Motor neuron (in vitro differentiated cells): ENCODE measurements around the gene KNSTRN. TPM values are rescaled to one million over a fixed set of nuclear protein-coding genes. Genes with fewer than 3 reads are reported as not detected.

Experiments used
- ATAC-seq, 8 experiments: fragments of 200-7000 bp; cut with Tn5 transposase; replicated peaks in 6 of 8; 2 replicates each; pipeline ENCODE4 v1.8.0; 2021; ENCODE audit warnings: mild to moderate bottlenecking in 8 of 8, moderate library complexity in 8 of 8
- H3K27ac ChIP-seq, 2 donors: fragments of 250-450 bp; sonication (Bioruptor Pico); 2 replicates each; pipeline ENCODE4 v1.9.0; 2021; ENCODE audit warnings: antibody characterized with exemption in 2 of 2, mild to moderate bottlenecking in 2 of 2, moderate library complexity in 1 of 2
- H3K4me1 ChIP-seq, 2 donors: fragments of 250-450 bp; sonication (Bioruptor Pico); replicated peaks in 1 of 2; 2 replicates each; pipeline ENCODE4 v1.6.1; 2021; ENCODE audit warnings: antibody characterized with exemption in 2 of 2, mild to moderate bottlenecking in 2 of 2, moderate library complexity in 1 of 2
- H3K4me3 ChIP-seq, 5 donors: fragments of 250-450 bp; sonication (Bioruptor Pico); 2 replicates each; pipeline ENCODE4 v1.9.0; 2021; ENCODE audit warnings: antibody characterized with exemption in 5 of 5, mild to moderate bottlenecking in 5 of 5, moderate library complexity in 4 of 5
- WGBS, 10 experiments: fragments of 450-650 bp; shearing (Covaris generic); methylation state at CpG; one replicate each; pipeline ENCODE4 v1.0.0; 2022; 5-methylcytosine and 5-hydroxymethylcytosine counted together
- in situ Hi-C, 9 experiments: fragments of 400-800 bp; cut with MboI; loops; one replicate each; pipeline ENCODE4 v1.15.0; 2021; ENCODE audit warnings: low sequenced_read_pairs in 9 of 9, low pct_unique_long_range_greater_than_20kb in 2 of 9; ENCODE audit not compliant: unreplicated experiment in 9 of 9
- total RNA-seq, 8 experiments: library from RNA; unstranded; fragments of 300-600 nt; gene quantifications; 2 replicates each; pipeline versions ENCODE4 v1.2.3 to v1.2.4, GENCODE V29; 2022

KNSTRN gene
- total RNA-seq, 8 experiments from 2014 or later = 19.5 to 63.3 (median 29.3) TPM

DNA sequence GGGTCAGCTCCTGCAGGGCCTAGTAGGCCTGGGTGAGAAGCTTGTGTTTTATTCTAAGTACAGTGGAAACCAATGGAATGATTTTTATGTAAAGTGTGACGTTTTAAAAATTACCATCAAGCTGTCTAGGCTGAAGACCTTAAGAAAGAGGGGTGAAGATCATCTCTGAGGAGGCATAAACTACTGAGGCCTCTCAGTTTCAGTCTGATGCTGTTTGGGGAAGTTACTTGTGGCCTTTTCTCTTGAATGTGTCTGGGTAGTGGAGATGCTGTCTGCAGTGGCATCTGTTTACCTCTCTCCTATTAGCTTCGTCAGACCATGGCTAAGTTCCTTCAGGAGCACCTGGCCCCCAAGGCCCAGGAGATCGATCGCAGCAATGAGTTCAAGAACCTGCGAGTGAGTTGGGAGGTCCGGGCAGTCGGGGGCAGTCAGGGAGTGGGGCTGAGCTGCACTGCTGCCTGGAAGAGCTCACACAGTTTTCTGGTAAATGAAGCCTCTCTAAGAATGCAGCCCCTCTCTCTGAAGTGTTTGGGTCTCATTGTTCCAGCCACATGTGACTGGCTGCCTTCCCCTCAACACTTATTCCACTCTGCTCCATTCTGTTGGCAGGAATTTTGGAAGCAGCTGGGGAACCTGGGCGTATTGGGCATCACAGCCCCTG is 24.9 kb downstream of the KNSTRN start:
- H3K27ac ChIP-seq = no peak overlapping the region
- no peak overlapping the region for H3K4me3 ChIP-seq
- in situ Hi-C loops = no loop called here
- WGBS, 10 experiments = 28 to 100% (median 83%) methylated on average over 1 to 7 of the region's 8 CpGs
- no peak for ATAC-seq
- peaks cover 13 to 17% of the 10 kb centered on the region in 2 donors for H3K4me1 ChIP-seq

DNA sequence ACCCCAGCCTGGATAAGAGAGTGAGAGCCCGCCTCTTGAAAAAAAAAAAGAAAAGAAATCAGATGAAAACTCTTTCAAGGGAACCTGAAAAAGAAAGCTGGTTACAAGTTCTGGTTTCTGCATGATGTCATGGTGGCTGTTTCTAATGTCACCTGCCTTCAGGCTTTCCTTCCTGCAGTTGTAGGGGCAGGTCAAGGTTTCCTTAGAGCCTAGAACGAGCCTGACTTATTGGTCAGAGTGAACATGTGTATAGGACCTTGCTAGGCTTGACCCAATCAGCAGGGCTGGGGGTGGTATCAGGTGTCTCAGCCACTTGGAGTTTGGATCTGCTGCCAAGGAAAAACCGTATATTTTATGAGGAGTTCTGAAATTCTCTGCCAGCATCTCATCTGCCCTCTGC is 26.8 kb downstream of the KNSTRN start:
- H3K4me1 ChIP-seq = peaks cover 13 to 17% of the 10 kb centered on the region in 2 donors
- in situ Hi-C loops = no loop called here
- ATAC-seq = no peak
- WGBS, 10 experiments = 80 to 100% (median 100%) methylated on average over 1 to 2 of the region's 3 CpGs; no CpG with 5 or more reads in 3 of the 10 experiments
- no peak overlapping the region for H3K27ac ChIP-seq
- no peak overlapping the region for H3K4me3 ChIP-seq

DNA sequence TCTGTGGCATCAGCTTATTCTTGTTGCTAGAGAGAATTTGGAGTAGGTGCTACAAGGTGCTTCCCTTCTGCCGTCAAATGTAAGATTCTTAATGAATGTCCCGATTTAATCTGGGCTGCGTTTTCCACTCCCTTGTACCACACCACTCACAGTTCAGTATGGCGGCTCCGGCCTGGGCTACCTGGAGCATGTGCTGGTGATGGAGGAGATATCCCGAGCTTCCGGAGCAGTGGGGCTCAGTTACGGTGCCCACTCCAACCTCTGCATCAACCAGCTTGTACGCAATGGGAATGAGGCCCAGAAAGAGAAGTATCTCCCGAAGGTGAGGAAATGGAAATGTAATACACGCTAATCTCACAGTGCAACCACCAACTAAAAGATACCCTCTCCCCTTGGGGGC is 28.0 kb downstream of the KNSTRN start:
- Histone ChIP-seq H3K4me1 (peaks cover 9 to 12% of the 10 kb centered on the region in 2 donors), H3K4me3 (no peak overlapping the region), H3K27ac (no peak overlapping the region)
- WGBS, 10 experiments = 83 to 100% (median 93%) methylated on average over 2 to 8 of the region's 11 CpGs; no CpG with 5 or more reads in 2 of the 10 experiments
- no peak for ATAC-seq
- in situ Hi-C loops = no loop called here

GRCh38 chr15:40412095-40412759 is 29.7 kb downstream of the KNSTRN start:
- no peak for ATAC-seq
- in situ Hi-C loops = no loop called here
- Histone ChIP-seq H3K27ac (no peak overlapping the region), H3K4me1 (peaks cover 0 to under 1% of the 10 kb centered on the region in 2 donors), H3K4me3 (no peak overlapping the region)
- 67 to 91% (median 81%) methylated on average over 1 to 6 of the region's 7 CpGs; no CpG with 5 or more reads in 1 of the 10 experiments for WGBS, 10 experiments

DNA sequence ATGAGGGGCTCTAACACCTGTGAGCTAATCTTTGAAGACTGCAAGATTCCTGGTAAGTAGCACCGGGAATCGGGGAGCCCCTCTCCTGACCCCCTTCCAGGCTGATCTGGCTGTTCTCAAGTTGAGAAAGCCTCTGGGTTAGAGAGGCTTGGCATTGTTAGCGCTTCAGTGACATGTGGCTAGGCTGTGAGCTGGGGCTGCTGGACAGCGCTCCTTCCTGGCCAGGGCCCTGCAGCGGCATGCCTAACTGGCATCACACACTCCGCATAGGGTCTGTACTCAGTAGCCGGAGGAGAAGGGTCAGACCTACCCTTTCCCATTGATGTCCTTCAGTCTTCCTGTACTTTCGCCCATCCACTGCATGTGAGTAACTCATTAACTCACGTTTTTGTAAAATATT is 30.5 kb downstream of the KNSTRN start:
- Histone ChIP-seq H3K4me3 (no peak overlapping the region), H3K4me1 (no peaks in the 10 kb centered on the region), H3K27ac (no peak overlapping the region)
- in situ Hi-C loops = no loop called here
- no peak for ATAC-seq
- WGBS, 10 experiments = 40 to 100% (median 78%) methylated on average over 1 to 8 of the region's 9 CpGs; no CpG with 5 or more reads in 2 of the 10 experiments

- in situ Hi-C loops = no loop called here
- Histone ChIP-seq H3K4me1 (no peaks in the 10 kb centered on the region), H3K4me3 (no peak overlapping the region), H3K27ac (no peak overlapping the region)
- 87 to 100% (median 100%) methylated on average over 1 to 5 of the region's 7 CpGs; no CpG with 5 or more reads in 4 of the 10 experiments for WGBS, 10 experiments
- ATAC-seq = no peak
Measured at GRCh38 chr15:40414816-40415215, 32.3 kb downstream of the KNSTRN start.

- Histone ChIP-seq H3K4me1 (no peaks in the 10 kb centered on the region), H3K4me3 (no peak overlapping the region), H3K27ac (no peak overlapping the region)
- WGBS, 10 experiments = 77 to 100% (median 98%) methylated on average over 1 to 9 of the region's 10 CpGs; no CpG with 5 or more reads in 2 of the 10 experiments
- in situ Hi-C loops = no loop called here
- no peak for ATAC-seq
Measured at GRCh38 chr15:40415226-40415625, 32.7 kb downstream of the KNSTRN start.

DNA sequence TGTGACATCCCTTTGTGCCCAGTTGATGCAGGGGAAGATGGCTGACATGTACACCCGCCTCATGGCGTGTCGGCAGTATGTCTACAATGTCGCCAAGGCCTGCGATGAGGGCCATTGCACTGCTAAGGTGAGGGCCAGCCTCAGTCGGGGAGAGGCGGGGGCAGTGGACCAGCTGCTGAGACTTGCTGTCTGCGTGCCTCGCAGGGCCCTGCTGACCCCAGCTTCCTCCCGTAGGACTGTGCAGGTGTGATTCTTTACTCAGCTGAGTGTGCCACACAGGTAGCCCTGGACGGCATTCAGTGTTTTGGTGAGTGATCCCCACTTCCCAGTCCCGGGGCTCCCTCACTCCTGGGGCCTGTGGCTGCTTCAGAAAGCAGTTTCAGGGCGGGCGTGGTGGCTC is 33.5 kb downstream of the KNSTRN start:
- Histone ChIP-seq H3K4me1 (no peaks in the 10 kb centered on the region), H3K27ac (no peak overlapping the region), H3K4me3 (no peak overlapping the region)
- in situ Hi-C loops = no loop called here
- ATAC-seq = no peak
- WGBS, 10 experiments = 60 to 92% (median 89%) methylated on average over 1 to 7 of the region's 14 CpGs; no CpG with 5 or more reads in 7 of the 10 experiments

GRCh38 chr15:40418126-40418525 is 35.6 kb downstream of the KNSTRN start:
- WGBS, 10 experiments = 79 to 100% (median 93%) methylated on average over 1 to 5 of the region's 10 CpGs; no CpG with 5 or more reads in 2 of the 10 experiments
- ATAC-seq = no peak

DNA sequence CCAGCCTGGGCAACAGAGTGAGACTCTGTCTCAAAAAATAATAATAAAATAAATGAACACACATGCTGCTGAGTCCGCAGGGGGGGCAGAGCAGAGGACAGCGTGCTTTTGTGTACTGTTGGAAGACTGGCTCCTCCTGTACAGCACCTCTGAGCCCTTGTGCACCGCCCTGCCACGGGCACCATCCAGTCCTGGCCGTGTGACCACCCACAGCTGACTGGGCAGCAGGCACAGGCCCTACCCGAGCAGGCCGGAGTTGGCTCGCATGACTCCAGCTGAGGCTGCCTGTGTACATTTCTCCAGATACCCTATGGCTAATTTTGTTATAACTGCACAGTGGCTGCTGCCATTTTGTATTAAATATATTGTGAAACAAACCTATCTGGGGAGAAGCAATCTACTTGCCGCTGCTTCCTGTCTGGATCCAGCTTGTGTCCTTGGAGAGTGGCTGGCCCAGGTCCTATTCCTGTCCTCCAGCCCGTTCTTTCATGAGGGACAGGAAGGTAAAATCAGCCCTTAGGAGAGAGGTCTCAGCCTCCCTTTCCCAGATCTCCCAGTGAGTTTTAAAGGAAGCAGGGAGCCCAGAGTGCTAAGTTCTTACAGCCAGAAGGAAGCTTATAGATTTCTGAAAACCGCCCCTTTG is 37.7 kb downstream of the KNSTRN start:
- no peak overlapping the region for H3K27ac ChIP-seq

More at GRCh38 chr15:40418126-40418525, 35.6 kb downstream of the KNSTRN start:
- Histone ChIP-seq H3K4me1 (peaks cover 0 to 2% of the 10 kb centered on the region in 2 donors), H3K4me3 (no peak overlapping the region), H3K27ac (no peak overlapping the region)
- in situ Hi-C loops = no loop called here

DNA sequence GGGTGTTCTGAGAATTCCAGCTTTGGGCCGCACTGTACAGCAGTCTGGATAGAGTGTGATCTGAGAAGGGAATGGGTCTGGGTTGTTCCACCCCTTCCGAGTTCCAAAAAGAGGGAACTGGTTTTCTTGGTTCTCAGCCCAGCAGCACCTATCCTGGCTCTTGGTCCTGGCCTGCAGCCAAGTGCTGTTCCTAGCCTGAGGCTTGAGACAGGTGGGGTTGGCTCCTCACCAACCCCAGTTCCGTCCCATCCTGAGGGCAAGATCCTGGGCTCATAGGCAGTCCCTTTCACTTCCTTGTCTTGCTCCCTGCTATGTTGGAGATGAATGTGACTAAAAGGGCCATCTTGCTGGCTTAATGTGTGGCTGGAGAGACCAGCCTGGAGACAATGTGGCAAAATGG is 38.3 kb downstream of the KNSTRN start:
- no peak overlapping the region for H3K4me3 ChIP-seq
- 14 to 100% (median 86%) methylated on average over 1 to 2 of the region's 3 CpGs; no CpG with 5 or more reads in 5 of the 10 experiments for WGBS, 10 experiments
- H3K27ac ChIP-seq = no peak overlapping the region
- no peak for ATAC-seq
- in situ Hi-C loops = no loop called here
- H3K4me1 ChIP-seq = peaks cover 0 to 2% of the 10 kb centered on the region in 2 donors

More for the DNA sequence above, 37.7 kb downstream of the KNSTRN start:
- in situ Hi-C loops = no loop called here
- Histone ChIP-seq H3K4me1 (peaks cover 0 to 2% of the 10 kb centered on the region in 2 donors), H3K4me3 (no peak overlapping the region)
- 60 to 100% (median 89%) methylated on average over 1 to 8 of the region's 11 CpGs; no CpG with 5 or more reads in 1 of the 10 experiments for WGBS, 10 experiments
- ATAC-seq = peak in 1 of 8 experiments; percentile 22

DNA sequence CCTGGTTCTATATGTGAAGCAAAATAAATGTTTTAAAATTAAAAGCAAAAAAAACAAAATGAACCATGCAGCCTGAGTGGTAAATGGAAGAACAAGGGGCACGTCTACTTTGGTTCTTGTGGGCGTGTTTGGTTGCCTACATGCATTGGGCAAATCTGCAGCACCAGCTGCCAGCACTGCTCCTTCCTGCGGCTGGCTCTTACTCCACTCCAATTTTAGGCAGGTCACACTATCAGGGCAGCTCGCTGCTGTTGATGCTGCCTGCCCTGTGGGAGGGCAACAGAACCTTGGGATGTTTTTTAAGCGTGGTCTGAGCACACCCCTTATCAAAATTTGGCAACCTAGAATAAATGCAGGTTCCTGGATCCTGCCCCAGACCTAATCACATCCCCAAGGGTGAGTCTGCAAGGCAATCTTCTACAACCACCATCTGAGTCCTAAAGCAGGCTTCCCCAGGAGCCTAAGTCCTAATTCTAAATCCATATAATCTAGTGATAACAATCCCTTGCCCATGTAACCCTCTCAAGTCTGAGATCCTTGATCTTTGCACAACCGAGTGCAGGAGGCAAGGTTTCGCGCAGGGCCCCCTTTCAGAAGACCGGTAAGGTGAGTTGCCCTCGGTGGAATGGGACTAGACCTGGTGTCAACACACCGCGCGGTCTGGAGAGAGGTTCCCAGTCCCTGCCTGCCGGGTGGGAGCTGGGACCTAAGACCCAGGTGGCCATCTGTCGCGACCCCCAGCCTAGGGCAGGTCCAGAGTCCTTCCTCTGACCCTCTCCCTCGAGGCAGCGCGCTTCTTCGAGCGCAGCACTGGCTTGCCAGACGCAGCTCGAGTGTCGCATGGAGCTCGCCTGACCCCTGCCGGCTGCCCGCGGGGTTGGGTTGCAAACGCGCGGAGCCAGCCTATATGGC is 39.0 kb downstream of the KNSTRN start:
- WGBS, 10 experiments = 13 to 93% (median 22%) methylated on average over 2 to 6 of the region's 31 CpGs; no CpG with 5 or more reads in 4 of the 10 experiments
- Histone ChIP-seq H3K27ac (no peak overlapping the region), H3K4me1 (peaks cover 0 to 2% of the 10 kb centered on the region in 2 donors), H3K4me3 (no peak overlapping the region)
- ATAC-seq = peak; percentile 89 to 97 (median 93)
- in situ Hi-C loops = no loop called here
